Tibial nerve (tissue), 4 donors: ENCODE data around the gene PREB. TPM values are rescaled to one million over a fixed set of nuclear protein-coding genes. Genes with fewer than 3 reads are reported as not detected.

ENCODE experiments used
- DNase-seq, 2 donors: peaks; one replicate each; pipeline ENCODE4 v3.0.0-alpha.2; 2019; ENCODE audit warnings: low spot score in 2 of 2
- H3K27ac ChIP-seq, 4 donors: fragments of 200-600 bp; sonication (generic) in 3 of 4; one replicate each; pipeline ENCODE4 v1.5.1; 2017 to 2019; ENCODE audit warnings: mild to moderate bottlenecking in 1 of 4
- H3K27me3 ChIP-seq, 2 donors: fragments of 200-600 bp; sonication (generic) in 1 of 2; one replicate each; pipeline versions ENCODE4 v1.5.1 to v1.6.0; 2017 to 2019
- H3K36me3 ChIP-seq, 3 donors: fragments of 200-600 bp; sonication (generic); one replicate each; pipeline ENCODE4 v1.5.1; 2018 to 2019
- H3K4me1 ChIP-seq, 4 donors: fragments of 200-600 bp; sonication (generic) in 3 of 4; one replicate each; pipeline ENCODE4 v1.5.1; 2017 to 2019
- H3K4me3 ChIP-seq, 4 donors: fragments of 200-600 bp; sonication (generic) in 3 of 4; one replicate each; pipeline ENCODE4 v1.5.1; 2017 to 2019; ENCODE audit warnings: mild to moderate bottlenecking in 1 of 4, moderate library complexity in 1 of 4
- H3K9me3 ChIP-seq, 4 donors: fragments of 200-600 bp; sonication (generic) in 3 of 4; one replicate each; pipeline ENCODE4 v1.5.1; 2017 to 2019
- CTCF ChIP-seq, 5 experiments: fragments of 200-600 bp in 3 of 5; fragments of 450-650 bp in 2 of 5; sonication (generic) in 3 of 5; IDR thresholded peaks; one replicate each; pipeline ENCODE4 v1.5.1; 2016 to 2019; ENCODE audit warnings: antibody characterized with exemption in 5 of 5, mild to moderate bottlenecking in 3 of 5, moderate library complexity in 2 of 5
- EP300 ChIP-seq, 2 donors: sonication (generic); formaldehyde crosslinking; IDR thresholded peaks; one replicate each; pipeline ENCODE4 v1.6.1; 2017; ENCODE audit warnings: antibody characterized with exemption in 2 of 2, mild to moderate bottlenecking in 1 of 2
- POLR2A ChIP-seq, 2 donors: fragments of 450-650 bp; IDR thresholded peaks; one replicate each; pipeline ENCODE4 v1.6.1; 2017; ENCODE audit warnings: antibody characterized with exemption in 2 of 2, mild to moderate bottlenecking in 2 of 2, moderate library complexity in 2 of 2
- WGBS, 2 donors: methylation state at CpG; one replicate each; pipeline ENCODE4 v1.1.5; 2018; 5-methylcytosine and 5-hydroxymethylcytosine counted together
- total RNA-seq, 4 donors: library from RNA; depleted of rRNA; stranded (reverse); fragments of >200 nt; gene quantifications; one replicate each; pipeline ENCODE4 v1.1.0, GENCODE V29; 2016

The PREB gene
- total RNA-seq, 4 donors from 2014 or later = 54.4 to 114 (median 80.1) TPM

- no peak overlapping the region for H3K27ac ChIP-seq
- no peaks in the 10 kb centered on the region for H3K4me1 ChIP-seq
- H3K36me3 ChIP-seq = no peaks in the 10 kb centered on the region
- no peak overlapping the region for H3K4me3 ChIP-seq
- WGBS, 2 donors = 69% methylated on average over 2 of the region's 2 CpGs
- no peaks in the 10 kb centered on the region for H3K9me3 ChIP-seq
- TF ChIP-seq EP300 (IDR thresholded peaks at IDR 0.05) (no peak), CTCF (IDR thresholded peaks at IDR 0.05) (no peak), POLR2A (IDR thresholded peaks at IDR 0.05) (no peak)
- DNase-seq = no peak
- H3K27me3 ChIP-seq = no peaks in the 10 kb centered on the region
These were observed 18.5 kb upstream of the PREB start for GRCh38 chr2:27152796-27153464.

GRCh38 chr2:27152102-27152795 lies 17.8 kb upstream of the PREB start:
- DNase-seq = no peak

GRCh38 chr2:27150639-27151230 lies 16.3 kb upstream of the PREB start:
- no peaks in the 10 kb centered on the region for H3K9me3 ChIP-seq
- H3K4me3 ChIP-seq = no peak overlapping the region
- H3K36me3 ChIP-seq = no peaks in the 10 kb centered on the region
- no peak for DNase-seq
- WGBS, 2 donors = 81% methylated on average over 8 of the region's 8 CpGs
- TF ChIP-seq POLR2A (IDR thresholded peaks at IDR 0.05) = no peak
- TF ChIP-seq EP300 (IDR thresholded peaks at IDR 0.05) = no peak
- no peak for TF ChIP-seq CTCF (IDR thresholded peaks at IDR 0.05)
- H3K27me3 ChIP-seq = no peaks in the 10 kb centered on the region
- no peak overlapping the region for H3K27ac ChIP-seq
- H3K4me1 ChIP-seq = no peaks in the 10 kb centered on the region

More at GRCh38 chr2:27152102-27152795, 17.8 kb upstream of the PREB start:
- Histone ChIP-seq H3K9me3 (no peaks in the 10 kb centered on the region), H3K4me1 (no peaks in the 10 kb centered on the region), H3K4me3 (no peak overlapping the region), H3K36me3 (no peaks in the 10 kb centered on the region), H3K27me3 (no peaks in the 10 kb centered on the region), H3K27ac (no peak overlapping the region)
- TF ChIP-seq CTCF (IDR thresholded peaks at IDR 0.05) (no peak), EP300 (IDR thresholded peaks at IDR 0.05) (no peak), POLR2A (IDR thresholded peaks at IDR 0.05) (no peak)
- WGBS, 2 donors = 80 to 87% methylated on average over 8 of the region's 8 CpGs

- H3K4me1 ChIP-seq = no peaks in the 10 kb centered on the region
- no peaks in the 10 kb centered on the region for H3K9me3 ChIP-seq
- H3K27me3 ChIP-seq = no peaks in the 10 kb centered on the region
- 81 to 91% methylated on average over 28 to 29 of the region's 29 CpGs for WGBS, 2 donors
- DNase-seq = no peak
- no peak overlapping the region for H3K27ac ChIP-seq
- H3K4me3 ChIP-seq = no peak overlapping the region
- H3K36me3 ChIP-seq = no peaks in the 10 kb centered on the region
- TF ChIP-seq EP300 (IDR thresholded peaks at IDR 0.05) (no peak), POLR2A (IDR thresholded peaks at IDR 0.05) (no peak), CTCF (IDR thresholded peaks at IDR 0.05) (no peak)
These were observed 15.4 kb upstream of the PREB start for GRCh38 chr2:27149570-27150405.
